Tibial nerve (tissue), 4 donors: ENCODE measurements around the gene ZNF835.

Experiments used
- CTCF ChIP-seq, 5 experiments: fragments of 200-600 bp in 3 of 5; fragments of 450-650 bp in 2 of 5; sonication (generic) in 3 of 5; IDR thresholded peaks; one replicate each; pipeline ENCODE4 v1.5.1; 2016 to 2019; ENCODE audit warnings: antibody characterized with exemption in 5 of 5, mild to moderate bottlenecking in 3 of 5, moderate library complexity in 2 of 5
- EP300 ChIP-seq, 2 donors: sonication (generic); formaldehyde crosslinking; IDR thresholded peaks; one replicate each; pipeline ENCODE4 v1.6.1; 2017; ENCODE audit warnings: antibody characterized with exemption in 2 of 2, mild to moderate bottlenecking in 1 of 2
- POLR2A ChIP-seq, 2 donors: fragments of 450-650 bp; IDR thresholded peaks; one replicate each; pipeline ENCODE4 v1.6.1; 2017; ENCODE audit warnings: antibody characterized with exemption in 2 of 2, mild to moderate bottlenecking in 2 of 2, moderate library complexity in 2 of 2

GRCh38 chr19:56660381-56661107 lies 11.0 kb downstream of the ZNF835 start:
- peak in 1 of 5 experiments; percentile 19 for TF ChIP-seq CTCF (IDR thresholded peaks at IDR 0.05)
- TF ChIP-seq POLR2A (IDR thresholded peaks at IDR 0.05) = no peak
- no peak for TF ChIP-seq EP300 (IDR thresholded peaks at IDR 0.05)
